ENCODE measurements around the gene RHBDD1. TPM values are rescaled to one million over a fixed set of nuclear protein-coding genes. Genes with fewer than 3 reads are reported as not detected.
A peak's percentile ranks its signal among the peaks of the same experiment; 100 is the strongest.

RHBDD1 gene
- total and polyA plus RNA-seq, 2 donors (not counting 1 experiment from before 2014, with no cell fraction given) = 21.2 to 128 TPM

DNA sequence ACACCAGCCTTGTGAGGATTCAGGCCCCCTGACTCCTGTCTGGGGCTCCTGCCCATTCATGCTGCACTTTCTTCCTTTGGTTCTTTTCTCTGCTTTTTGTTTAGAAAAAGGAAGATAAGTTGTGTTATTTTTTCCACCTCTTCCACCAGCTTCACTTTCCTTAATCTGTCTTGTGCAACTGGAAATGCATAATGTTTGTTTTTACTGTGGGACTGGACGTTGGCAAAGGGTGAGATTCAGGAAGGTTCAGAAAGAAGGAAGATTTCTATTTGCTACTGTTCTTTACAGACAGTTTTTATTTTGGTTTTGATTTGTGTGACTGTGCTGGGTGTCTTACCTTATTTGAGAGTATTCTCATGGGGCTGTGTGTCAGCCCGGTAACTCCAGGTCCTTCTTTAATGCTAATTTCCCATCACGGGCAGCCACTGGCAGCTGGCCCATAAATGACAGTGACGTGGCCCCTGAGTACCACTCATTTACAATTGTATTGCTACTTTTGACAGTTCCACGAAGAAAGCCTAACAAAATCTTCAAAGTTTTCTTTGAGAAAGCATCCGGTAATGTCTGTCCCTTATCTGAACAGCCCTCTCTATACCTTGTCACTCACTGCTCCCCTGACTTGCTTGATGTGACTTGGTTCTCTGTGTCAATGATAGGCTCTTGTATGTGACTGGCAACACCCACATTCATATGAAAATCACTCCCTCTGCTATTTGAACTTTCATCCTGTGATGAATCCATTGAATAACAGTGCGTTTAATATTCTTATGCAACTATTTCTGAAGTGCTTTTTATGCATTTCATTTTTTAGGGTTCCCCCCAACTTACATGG lies 32.7 kb downstream of the RHBDD1 start:
- Histone ChIP-seq H3K27ac (ENCODE audit: low read length in 2 of 2) (no peak overlapping the region), H3K4me2 (replicated peaks; ENCODE audit: low read depth, low read length, poor library complexity, severe bottlenecking) (no peak overlapping the region), H3K4me3 (ENCODE audit: control extremely low read depth in 1 of 5, extremely low read depth in 1 of 5, insufficient read depth in 1 of 5, low read depth in 2 of 5, low read length in 4 of 5) (no peak overlapping the region), H3K9ac (ENCODE audit: low read length) (no peak overlapping the region), H3K4me1 (ENCODE audit: control insufficient read depth in 2 of 2, insufficient read depth in 2 of 2, low read length in 2 of 2) (peaks cover 7 to 8% of the 10 kb centered on the region in 2 donors), H3K36me3 (replicated peaks in 1 of 2; ENCODE audit: control extremely low read depth in 1 of 2, control insufficient read depth in 1 of 2, extremely low read depth in 1 of 2, insufficient read depth in 2 of 2, low read length in 1 of 2) (peaks cover 7 to 43% of the 10 kb centered on the region in 2 experiments), H2AFZ (ENCODE audit: insufficient read depth, low read depth, low read length, poor library complexity, severe bottlenecking) (no peak overlapping the region), H3K79me2 (ENCODE audit: control insufficient read depth, insufficient read depth, low read length) (peaks cover 30% of the 10 kb centered on the region), H4K20me1 (ENCODE audit: control insufficient read depth, insufficient read depth, low read length, poor library complexity, severe bottlenecking) (no peaks in the 10 kb centered on the region), H3K27me3 (replicated peaks in 1 of 4; ENCODE audit: control extremely low read depth in 1 of 4, control insufficient read depth in 3 of 4, insufficient read depth in 4 of 4, low read length in 3 of 4) (no peaks in the 10 kb centered on the region), H3K9me3 (ENCODE audit: control extremely low read depth in 1 of 3, control insufficient read depth in 2 of 3, insufficient read depth in 1 of 3, low read length in 2 of 3) (no peaks in the 10 kb centered on the region)
- intact Hi-C loops (cut with micrococcal nuclease) = no loop called here
- no peak overlapping the region for H3K4me3 Mint-ChIP-seq
- H3K27ac Mint-ChIP-seq = peak overlapping the region; percentile 4
- no peak for ATAC-seq (ENCODE audit: low read depth)
- DNase-seq = no peak
- ChIA-PET CTCF (no interaction called here), POLR2A (no interaction called here)
- WGBS (ENCODE audit: insufficient coverage) = 93% methylated on average over 6 of the region's 7 CpGs
- H3K9me3 Mint-ChIP-seq (ENCODE audit: insufficient read depth) = no peaks in the 10 kb centered on the region
- no peak for TF ChIP-seq EZH2 (IDR thresholded peaks at IDR 0.05; ENCODE audit: borderline replicate concordance, insufficient read depth, low read depth, low read length, poor library complexity, severe bottlenecking)
- TF ChIP-seq, protein P1, sequence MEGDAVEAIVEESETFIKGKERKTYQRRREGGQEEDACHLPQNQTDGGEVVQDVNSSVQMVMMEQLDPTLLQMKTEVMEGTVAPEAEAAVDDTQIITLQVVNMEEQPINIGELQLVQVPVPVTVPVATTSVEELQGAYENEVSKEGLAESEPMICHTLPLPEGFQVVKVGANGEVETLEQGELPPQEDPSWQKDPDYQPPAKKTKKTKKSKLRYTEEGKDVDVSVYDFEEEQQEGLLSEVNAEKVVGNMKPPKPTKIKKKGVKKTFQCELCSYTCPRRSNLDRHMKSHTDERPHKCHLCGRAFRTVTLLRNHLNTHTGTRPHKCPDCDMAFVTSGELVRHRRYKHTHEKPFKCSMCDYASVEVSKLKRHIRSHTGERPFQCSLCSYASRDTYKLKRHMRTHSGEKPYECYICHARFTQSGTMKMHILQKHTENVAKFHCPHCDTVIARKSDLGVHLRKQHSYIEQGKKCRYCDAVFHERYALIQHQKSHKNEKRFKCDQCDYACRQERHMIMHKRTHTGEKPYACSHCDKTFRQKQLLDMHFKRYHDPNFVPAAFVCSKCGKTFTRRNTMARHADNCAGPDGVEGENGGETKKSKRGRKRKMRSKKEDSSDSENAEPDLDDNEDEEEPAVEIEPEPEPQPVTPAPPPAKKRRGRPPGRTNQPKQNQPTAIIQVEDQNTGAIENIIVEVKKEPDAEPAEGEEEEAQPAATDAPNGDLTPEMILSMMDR (IDR thresholded peaks at IDR 0.05) = no peak
- H3K27me3 Mint-ChIP-seq = no peaks in the 10 kb centered on the region
- peaks cover 11% of the 10 kb centered on the region for H3K4me1 Mint-ChIP-seq

DNA sequence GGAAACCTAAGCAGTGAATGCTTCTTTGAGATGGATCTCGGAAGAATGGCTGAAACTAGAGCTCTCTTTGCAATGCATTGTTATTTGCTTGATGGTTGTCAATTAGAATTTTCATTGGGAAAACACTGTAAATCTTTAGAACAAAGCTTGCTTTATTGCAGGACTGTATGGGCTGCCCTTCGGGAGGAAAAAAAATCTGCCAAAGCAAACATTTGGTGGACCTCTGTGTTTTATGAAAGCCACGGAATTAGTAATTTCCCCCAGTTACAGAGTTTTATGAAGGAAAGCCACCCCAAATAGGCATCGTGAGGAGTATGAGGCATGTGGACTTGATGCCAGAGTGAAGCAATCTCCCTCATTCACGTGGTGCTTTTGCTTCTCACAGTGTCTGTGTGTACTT lies 33.5 kb downstream of the RHBDD1 start:
- intact Hi-C loops (cut with micrococcal nuclease) = no loop called here
- TF ChIP-seq, protein P1 (IDR thresholded peaks at IDR 0.05) = no peak
- no peak for TF ChIP-seq EZH2 (IDR thresholded peaks at IDR 0.05; ENCODE audit: borderline replicate concordance, insufficient read depth, low read depth, low read length, poor library complexity, severe bottlenecking)
- Histone ChIP-seq H3K4me2 (replicated peaks; ENCODE audit: low read depth, low read length, poor library complexity, severe bottlenecking) (no peak overlapping the region), H3K79me2 (ENCODE audit: control insufficient read depth, insufficient read depth, low read length) (peaks cover 28% of the 10 kb centered on the region), H3K9me3 (ENCODE audit: control extremely low read depth in 1 of 3, control insufficient read depth in 2 of 3, insufficient read depth in 1 of 3, low read length in 2 of 3) (no peaks in the 10 kb centered on the region), H3K4me1 (ENCODE audit: control insufficient read depth in 2 of 2, insufficient read depth in 2 of 2, low read length in 2 of 2) (peaks cover 9 to 15% of the 10 kb centered on the region in 2 donors), H3K4me3 (ENCODE audit: control extremely low read depth in 1 of 5, extremely low read depth in 1 of 5, insufficient read depth in 1 of 5, low read depth in 2 of 5, low read length in 4 of 5) (no peak overlapping the region), H3K27me3 (replicated peaks in 1 of 4; ENCODE audit: control extremely low read depth in 1 of 4, control insufficient read depth in 3 of 4, insufficient read depth in 4 of 4, low read length in 3 of 4) (no peaks in the 10 kb centered on the region), H3K36me3 (replicated peaks in 1 of 2; ENCODE audit: control extremely low read depth in 1 of 2, control insufficient read depth in 1 of 2, extremely low read depth in 1 of 2, insufficient read depth in 2 of 2, low read length in 1 of 2) (peaks cover 7 to 42% of the 10 kb centered on the region in 2 experiments), H4K20me1 (ENCODE audit: control insufficient read depth, insufficient read depth, low read length, poor library complexity, severe bottlenecking) (no peaks in the 10 kb centered on the region), H2AFZ (ENCODE audit: insufficient read depth, low read depth, low read length, poor library complexity, severe bottlenecking) (no peak overlapping the region), H3K27ac (ENCODE audit: low read length in 2 of 2) (no peak overlapping the region), H3K9ac (ENCODE audit: low read length) (no peak overlapping the region)
- no peak overlapping the region for H3K27ac Mint-ChIP-seq
- no peak for ATAC-seq (ENCODE audit: low read depth)
- no peaks in the 10 kb centered on the region for H3K9me3 Mint-ChIP-seq (ENCODE audit: insufficient read depth)
- no peak overlapping the region for H3K4me3 Mint-ChIP-seq
- H3K27me3 Mint-ChIP-seq = no peaks in the 10 kb centered on the region
- POLR2A ChIA-PET = no interaction called here
- CTCF ChIA-PET = no interaction called here
- no peak for DNase-seq
- peaks cover 17% of the 10 kb centered on the region for H3K4me1 Mint-ChIP-seq
- WGBS (ENCODE audit: insufficient coverage) = 100% methylated on average over 1 of the region's 5 CpGs
